Fibroblast of the aortic adventitia (primary cell): ENCODE results near the gene NDE1. TPM values are rescaled to one million over a fixed set of nuclear protein-coding genes. Genes with fewer than 3 reads are reported as not detected.

Experiments
- DNase-seq: peaks from one replicate; pipeline ENCODE4 v3.0.0-alpha.2; 2010; ENCODE audit warnings: low read depth
- H3K4me3 ChIP-seq: 2 replicates; pipeline ENCODE4 v1.5.1; 2011; ENCODE audit warnings: low read depth, mild to moderate bottlenecking, control low read depth, low read length, moderate library complexity
- CTCF ChIP-seq: IDR thresholded peaks from 2 replicates; pipeline ENCODE4 v1.5.1; 2011; ENCODE audit warnings: mild to moderate bottlenecking, low read length, control low read depth, inconsistent platforms; ENCODE audit not compliant: insufficient read depth
- total RNA-seq: library from RNA; depleted of rRNA; stranded (reverse); fragments of >200 nt; gene quantifications from 2 replicates; pipeline ENCODE4 v1.2.3, GENCODE V29; 2012; ENCODE audit warnings: low replicate concordance

NDE1 gene
- total RNA-seq, 1 donor = 17.5 TPM

GRCh38 chr16:15699819-15700218 lies 49.8 kb downstream of the NDE1 start:
- no peak overlapping the region for H3K4me3 ChIP-seq
- TF ChIP-seq CTCF = no peak
- no peak for DNase-seq

GRCh38 chr16:15701367-15701766 lies 51.3 kb downstream of the NDE1 start:
- no peak for DNase-seq
- no peak overlapping the region for H3K4me3 ChIP-seq
- no peak for TF ChIP-seq CTCF

GRCh38 chr16:15701975-15702970 lies 52.2 kb downstream of the NDE1 start:
- TF ChIP-seq CTCF = no peak
- no peak for DNase-seq
- no peak overlapping the region for H3K4me3 ChIP-seq

GRCh38 chr16:15703029-15703736 lies 53.1 kb downstream of the NDE1 start:
- DNase-seq = no peak
- no peak overlapping the region for H3K4me3 ChIP-seq
- TF ChIP-seq CTCF = no peak

DNA sequence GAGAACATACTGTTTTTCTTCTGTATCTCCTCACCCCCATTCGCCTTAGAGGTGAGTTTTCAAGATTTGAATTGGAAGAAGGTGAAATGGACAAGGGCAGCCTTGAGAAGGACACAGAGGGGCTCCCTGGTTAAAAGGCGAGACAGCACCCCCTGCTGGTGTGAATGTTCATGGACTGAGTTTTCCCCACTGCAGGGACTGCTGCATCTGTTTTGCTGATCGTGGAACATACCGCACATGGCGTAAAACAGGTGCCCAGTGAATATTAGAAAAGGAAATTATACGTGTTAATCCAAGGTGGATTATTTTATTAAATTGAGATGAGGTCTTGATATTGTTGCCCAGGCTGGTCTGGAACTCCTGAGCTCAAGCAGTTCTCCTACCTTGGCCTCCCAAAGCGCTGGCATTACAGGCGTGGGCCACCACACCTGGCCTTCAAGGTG lies 54.5 kb downstream of the NDE1 start:
- no peak overlapping the region for H3K4me3 ChIP-seq
- TF ChIP-seq CTCF = peak; percentile 80
- peak; percentile 81 for DNase-seq

DNA sequence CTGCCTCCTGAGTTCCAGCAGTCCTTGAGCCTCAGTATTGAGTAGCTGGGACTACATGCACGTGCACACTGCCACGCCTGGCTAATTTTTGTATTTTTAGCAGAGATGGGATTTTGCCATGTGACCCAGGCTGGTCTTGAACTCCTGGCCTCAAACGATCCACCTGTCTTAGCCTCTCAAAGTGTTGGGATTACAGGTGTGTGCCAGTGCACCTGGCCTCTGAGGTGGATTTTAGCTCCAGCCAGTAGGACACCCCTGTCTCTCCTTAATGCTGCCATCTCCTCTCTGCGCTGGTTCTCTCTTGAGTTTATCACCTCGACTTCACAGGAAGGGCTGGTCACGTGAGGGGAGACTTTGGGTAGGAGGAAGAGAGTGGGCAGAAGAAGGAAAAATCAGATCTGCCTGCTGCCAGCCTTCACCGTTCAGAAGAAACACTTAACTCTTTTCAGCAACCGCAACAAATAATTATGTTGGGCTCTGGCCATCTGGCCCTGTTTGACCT lies 55.1 kb downstream of the NDE1 start:
- TF ChIP-seq CTCF = no peak
- no peak for DNase-seq
- no peak overlapping the region for H3K4me3 ChIP-seq
